EL (cell line): Measurements from ENCODE around the gene PPP1R14C.

Experiments
- DNase-seq: peaks from one replicate; pipeline ENCODE4 v3.0.0-alpha.2; 2016

The PPP1R14C gene

DNA sequence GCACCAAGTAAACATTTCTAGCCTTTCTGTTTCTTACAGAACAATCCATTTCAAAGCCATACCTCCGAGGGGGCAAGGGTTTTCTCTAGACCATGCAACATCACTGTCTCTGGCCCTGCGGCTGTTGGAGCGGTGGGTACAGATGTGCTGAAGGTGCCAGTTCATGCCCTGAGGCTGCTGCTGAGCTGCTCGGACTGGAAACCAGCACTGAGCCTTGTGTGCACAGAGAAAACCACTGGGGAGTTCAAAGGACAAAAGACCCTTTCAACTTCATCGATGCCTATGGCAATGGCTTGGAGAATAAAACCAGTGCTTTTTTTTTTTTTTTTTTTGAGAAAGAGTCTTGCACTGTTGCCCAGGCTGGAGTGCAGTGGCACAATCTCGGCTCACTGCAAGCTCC lies 132.6 kb downstream of the PPP1R14C start:
- DNase-seq: no peak

GRCh38 chr6:150276168-150276936 lies 133.5 kb downstream of the PPP1R14C start:
- DNase-seq: no peak

DNA sequence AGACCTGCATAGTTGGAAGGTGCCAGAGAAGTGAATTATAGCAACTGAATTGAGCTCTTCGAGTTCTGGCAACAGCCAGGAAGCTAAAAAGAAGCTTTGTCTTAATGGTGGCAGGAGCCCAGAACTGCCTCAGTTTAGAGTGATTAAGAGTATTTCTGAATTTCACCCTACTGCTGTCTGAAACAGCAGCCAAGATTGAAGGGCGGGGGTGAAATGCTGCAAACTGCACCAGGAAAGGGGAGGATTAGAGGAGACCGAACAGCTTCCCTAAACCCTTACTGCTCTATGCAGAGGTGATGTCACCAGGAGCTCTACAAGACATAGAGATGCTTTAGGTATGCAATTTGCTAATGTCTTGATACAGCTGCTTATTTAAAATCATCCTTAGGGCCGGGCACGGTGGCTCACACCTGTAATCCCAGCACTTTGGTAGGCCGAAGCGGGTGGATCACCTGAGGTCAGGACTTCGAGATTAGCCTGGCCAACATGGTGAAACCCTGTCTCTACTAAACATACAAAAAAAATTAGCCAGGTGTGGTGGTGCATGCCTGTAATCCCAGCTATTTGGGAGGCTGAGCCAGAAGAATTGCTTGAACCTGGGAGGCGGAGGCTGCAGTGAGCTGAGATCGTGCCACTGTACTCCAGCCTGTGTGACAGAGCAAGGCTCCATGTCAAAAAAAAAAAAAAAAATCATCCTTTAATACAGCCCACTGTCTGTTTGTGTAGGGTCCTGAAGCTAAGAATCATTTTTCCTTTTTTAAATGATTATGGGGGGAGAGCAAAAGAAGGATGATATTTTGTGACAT lies 134.3 kb downstream of the PPP1R14C start:
- DNase-seq: no peak

- DNase-seq: no peak
Observed at GRCh38 chr6:150279533-150279932, 136.7 kb downstream of the PPP1R14C start.

GRCh38 chr6:150280703-150281102 lies 137.9 kb downstream of the PPP1R14C start:
- DNase-seq: no peak

- DNase-seq: no peak
Observed at GRCh38 chr6:150281767-150282166, 138.9 kb downstream of the PPP1R14C start.

- no peak for DNase-seq
Observed at GRCh38 chr6:150282806-150283205, 140.0 kb downstream of the PPP1R14C start.

DNA sequence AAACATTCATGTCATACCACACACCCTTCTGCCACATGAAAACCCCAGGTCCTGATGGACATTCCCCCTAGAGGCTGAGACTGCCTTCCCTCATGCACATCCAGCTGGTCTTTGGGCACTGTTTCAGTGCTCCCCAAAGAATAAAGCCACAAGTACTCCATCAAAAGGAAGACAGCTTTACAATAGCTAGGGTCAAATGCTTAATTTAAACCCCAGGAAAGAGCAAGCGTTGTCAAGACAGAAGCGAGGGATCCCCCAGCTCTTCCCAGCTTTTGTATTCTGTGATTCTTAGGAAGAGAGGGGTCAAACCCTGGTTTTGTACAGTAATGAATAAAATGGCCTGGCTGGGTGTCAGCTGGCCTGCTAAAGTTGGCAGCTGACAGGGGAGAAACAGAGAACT lies 143.6 kb downstream of the PPP1R14C start:
- no peak for DNase-seq

DNA sequence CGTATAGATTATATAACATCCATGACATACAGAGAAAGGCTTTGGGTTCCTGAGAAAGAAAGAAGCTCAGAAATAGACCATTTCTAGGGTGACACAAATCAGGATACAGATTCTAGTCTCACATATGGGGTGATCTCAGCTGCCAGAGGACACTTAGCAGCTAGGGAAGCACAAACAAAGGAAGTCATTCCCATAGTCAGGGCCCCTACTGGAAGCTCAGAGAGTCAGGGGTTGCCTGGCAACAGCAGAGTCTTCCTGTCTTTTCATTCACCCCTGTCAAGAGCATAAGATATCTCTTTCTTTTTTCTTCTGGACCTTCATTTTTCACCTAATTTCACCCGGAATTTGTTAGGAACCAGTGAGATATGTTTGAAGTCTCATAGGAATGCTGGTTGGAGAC lies 144.1 kb downstream of the PPP1R14C start:
- DNase-seq: no peak

DNA sequence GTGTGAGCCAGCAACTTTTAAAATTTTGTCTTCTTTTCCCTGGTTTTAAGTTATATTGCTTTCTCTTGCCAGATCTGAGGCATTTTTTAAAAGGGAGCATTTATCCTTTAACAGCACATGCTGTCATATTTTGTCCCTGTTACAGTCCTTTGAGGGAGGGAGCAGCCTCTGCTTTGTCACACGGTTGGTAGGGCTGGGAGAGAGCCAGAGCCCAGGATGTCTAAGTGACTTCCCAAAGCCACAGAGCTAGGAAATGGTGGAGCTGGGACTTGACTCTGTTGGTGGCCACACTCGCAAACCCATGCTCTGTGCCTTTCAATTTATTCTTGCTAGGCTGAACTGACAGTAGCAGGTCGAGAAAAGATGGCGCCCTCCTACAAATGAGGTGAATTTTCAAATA lies 145.6 kb downstream of the PPP1R14C start:
- DNase-seq: no peak

DNA sequence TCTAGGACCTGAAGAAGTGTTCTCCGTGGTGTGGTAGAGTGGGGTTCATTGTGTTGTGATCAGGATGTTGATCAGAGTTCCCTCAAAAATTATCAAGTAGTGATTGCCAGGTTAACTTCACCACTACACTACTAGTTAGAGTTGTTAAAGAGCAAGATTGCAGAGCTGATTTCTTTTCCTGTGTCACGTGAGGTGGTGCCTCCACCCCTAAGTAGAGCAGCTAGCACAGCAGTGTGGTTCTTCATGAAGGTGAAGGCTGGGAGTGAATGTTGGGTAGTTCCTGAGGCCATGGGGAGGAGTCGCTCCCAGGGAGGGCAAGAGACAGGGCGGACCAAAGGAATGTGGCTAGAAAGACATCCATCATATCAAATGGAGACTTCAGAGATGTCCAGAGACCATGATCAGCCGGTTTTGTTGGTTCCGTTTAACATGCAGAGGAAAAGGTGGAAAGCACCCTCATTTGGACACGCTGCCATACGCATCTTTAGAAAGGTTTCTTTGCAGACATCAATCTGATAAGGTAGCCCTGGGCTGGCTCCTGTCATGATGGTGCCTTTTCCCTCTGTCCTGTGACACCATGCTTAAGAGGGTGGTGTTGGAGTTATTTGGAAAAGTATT lies 146.7 kb downstream of the PPP1R14C start:
- no peak for DNase-seq

GRCh38 chr6:150290429-150290828 lies 147.6 kb downstream of the PPP1R14C start:
- peak; percentile 52 for DNase-seq

DNA sequence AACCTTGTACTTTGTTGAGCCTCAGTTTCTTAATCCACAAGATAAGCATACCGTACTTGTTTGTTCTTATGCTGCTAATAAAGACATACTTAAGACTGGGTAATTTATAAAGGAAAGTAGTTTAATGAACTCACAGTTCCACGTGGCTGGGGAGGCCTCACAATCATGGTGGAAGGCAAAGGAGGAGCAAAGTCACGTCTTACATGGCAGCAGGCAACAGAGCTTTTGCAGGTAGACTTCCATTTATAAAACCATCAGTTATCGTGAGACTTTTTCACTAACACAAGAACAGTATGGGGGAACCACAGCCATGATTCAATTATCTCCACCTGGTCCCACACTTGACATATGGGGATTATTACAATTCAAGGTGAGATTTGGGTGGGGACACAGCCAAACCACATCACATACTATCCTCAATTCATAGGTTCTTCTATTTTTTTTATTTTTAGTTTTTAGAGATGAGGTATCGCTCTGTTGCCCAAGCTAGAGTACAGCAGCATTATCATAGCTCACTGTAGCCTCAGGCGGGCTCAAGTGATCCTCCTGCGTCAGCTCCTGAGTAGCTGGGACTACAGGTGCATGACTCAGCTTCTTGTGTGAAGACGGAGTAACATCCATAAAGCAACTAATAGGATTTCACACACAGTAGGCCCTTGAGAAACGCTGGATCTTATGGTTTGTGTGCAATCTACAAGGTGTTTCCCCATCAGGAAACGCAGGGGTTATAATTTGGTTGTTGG lies 149.3 kb downstream of the PPP1R14C start:
- DNase-seq: no peak

DNA sequence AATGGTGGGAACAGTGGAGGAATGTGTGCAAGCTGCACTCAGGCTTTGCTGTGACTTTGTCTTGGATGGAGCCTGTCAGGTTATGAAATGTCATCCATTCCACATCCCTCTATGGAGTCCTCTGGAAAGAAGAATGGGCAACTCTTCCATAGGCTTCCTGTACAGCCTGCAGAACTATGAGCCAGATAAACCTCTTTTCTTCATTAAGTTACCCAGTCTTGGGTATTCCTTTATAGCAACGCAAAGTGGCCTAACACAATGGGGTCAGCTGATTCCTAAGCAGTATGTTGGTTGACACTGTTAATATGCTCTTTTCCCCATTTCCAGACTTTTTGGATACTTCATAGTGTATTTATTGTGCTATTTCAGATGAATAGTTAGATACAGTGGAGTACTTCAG lies 150.2 kb downstream of the PPP1R14C start:
- no peak for DNase-seq

GRCh38 chr6:150293423-150294173 lies 150.8 kb downstream of the PPP1R14C start:
- DNase-seq: peak; percentile 53

GRCh38 chr6:150296890-150297289 lies 154.0 kb downstream of the PPP1R14C start:
- no peak for DNase-seq

- peak; percentile 41 for DNase-seq
Observed at GRCh38 chr6:150297327-150298029, 154.6 kb downstream of the PPP1R14C start.

- DNase-seq: no peak
Observed at GRCh38 chr6:150298030-150298380, 155.2 kb downstream of the PPP1R14C start.

- DNase-seq: no peak
Observed at GRCh38 chr6:150298676-150299075, 155.8 kb downstream of the PPP1R14C start.
